ENCODE data around the gene CNPPD1. TPM values are rescaled to one million over a fixed set of nuclear protein-coding genes. Genes with fewer than 3 reads are reported as not detected.

CNPPD1 gene
- total RNA-seq, 1 donor from 2014 or later: 61.5 TPM

DNA sequence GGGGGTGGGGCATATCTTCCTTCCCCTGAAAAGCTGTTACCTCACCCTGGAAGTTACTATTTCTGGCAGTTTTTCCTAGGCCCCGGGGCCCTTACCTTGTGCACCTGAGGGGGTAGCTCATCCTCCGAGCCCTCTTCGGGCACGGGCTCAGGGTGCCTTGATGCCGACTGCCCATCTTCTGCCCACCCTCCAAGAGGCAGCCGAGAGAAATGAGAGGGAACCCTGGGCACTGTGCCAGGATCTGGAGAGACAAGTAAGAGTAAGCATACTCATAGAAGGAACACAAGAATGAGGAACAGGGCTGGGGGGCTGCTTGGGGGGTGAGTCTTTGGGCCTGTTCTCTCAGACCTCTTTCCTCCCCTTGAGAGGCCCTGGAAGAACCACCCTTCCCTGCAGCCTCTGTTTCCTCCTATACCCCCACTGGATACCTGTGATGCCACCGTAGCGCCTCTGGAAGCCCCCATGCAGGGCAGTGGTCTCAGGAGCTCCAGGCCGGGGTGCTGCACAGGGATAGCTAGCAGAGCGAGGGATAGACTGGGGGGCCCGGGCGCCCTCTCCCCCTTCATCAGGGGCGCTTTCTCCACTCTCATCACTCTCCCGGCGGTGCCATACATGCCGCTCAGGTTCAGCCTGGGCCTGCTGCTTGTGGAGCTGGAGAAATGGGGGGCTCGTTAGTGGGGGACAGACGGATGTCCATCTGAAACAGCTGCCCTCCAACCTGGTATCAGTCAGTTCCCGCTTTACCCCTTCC lies 44.1 kb upstream of the CNPPD1 start:
- peaks cover 5% of the 10 kb centered on the region for H3K36me3 Mint-ChIP-seq (ENCODE audit: unreplicated experiment)
- no peak for DNase-seq
- peaks cover 11% of the 10 kb centered on the region for H3K9me3 Mint-ChIP-seq (ENCODE audit: unreplicated experiment)

GRCh38 chr2:219219784-219220532 lies 43.2 kb upstream of the CNPPD1 start:
- no peak for DNase-seq
- peak overlapping the region; percentile 34 for H3K4me3 Mint-ChIP-seq (ENCODE audit: unreplicated experiment)

More for the DNA sequence above, 44.1 kb upstream of the CNPPD1 start:
- Mint-ChIP-seq H3K4me1 (ENCODE audit: low read depth, unreplicated experiment) (peaks cover 11% of the 10 kb centered on the region), H3K4me3 (ENCODE audit: unreplicated experiment) (no peak overlapping the region), H3K27me3 (ENCODE audit: unreplicated experiment) (peaks cover 8% of the 10 kb centered on the region), H3K27ac (ENCODE audit: unreplicated experiment) (no peak overlapping the region)
- TF ChIP-seq, protein P1, sequence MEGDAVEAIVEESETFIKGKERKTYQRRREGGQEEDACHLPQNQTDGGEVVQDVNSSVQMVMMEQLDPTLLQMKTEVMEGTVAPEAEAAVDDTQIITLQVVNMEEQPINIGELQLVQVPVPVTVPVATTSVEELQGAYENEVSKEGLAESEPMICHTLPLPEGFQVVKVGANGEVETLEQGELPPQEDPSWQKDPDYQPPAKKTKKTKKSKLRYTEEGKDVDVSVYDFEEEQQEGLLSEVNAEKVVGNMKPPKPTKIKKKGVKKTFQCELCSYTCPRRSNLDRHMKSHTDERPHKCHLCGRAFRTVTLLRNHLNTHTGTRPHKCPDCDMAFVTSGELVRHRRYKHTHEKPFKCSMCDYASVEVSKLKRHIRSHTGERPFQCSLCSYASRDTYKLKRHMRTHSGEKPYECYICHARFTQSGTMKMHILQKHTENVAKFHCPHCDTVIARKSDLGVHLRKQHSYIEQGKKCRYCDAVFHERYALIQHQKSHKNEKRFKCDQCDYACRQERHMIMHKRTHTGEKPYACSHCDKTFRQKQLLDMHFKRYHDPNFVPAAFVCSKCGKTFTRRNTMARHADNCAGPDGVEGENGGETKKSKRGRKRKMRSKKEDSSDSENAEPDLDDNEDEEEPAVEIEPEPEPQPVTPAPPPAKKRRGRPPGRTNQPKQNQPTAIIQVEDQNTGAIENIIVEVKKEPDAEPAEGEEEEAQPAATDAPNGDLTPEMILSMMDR (IDR thresholded peaks at IDR 0.05; ENCODE audit: partially characterized antibody, unreplicated experiment): no peak

GRCh38 chr2:219218732-219219701 lies 42.3 kb upstream of the CNPPD1 start, which contains the start of gene ABCB6:
Gene ABCB6 (minus strand): TSS chr2:219218958. CDS start chr2:219218673, 285 bp downstream.
- peaks cover 9% of the 10 kb centered on the region for H3K27me3 Mint-ChIP-seq (ENCODE audit: unreplicated experiment)
- peaks cover 11% of the 10 kb centered on the region for H3K4me1 Mint-ChIP-seq (ENCODE audit: low read depth, unreplicated experiment)
- TF ChIP-seq, protein P1 (IDR thresholded peaks at IDR 0.05; ENCODE audit: partially characterized antibody, unreplicated experiment): no peak
- peak; percentile 98 for DNase-seq
- peak within 1 kb of the TSS; percentile 93 for H3K4me3 Mint-ChIP-seq (ENCODE audit: unreplicated experiment)
- H3K9me3 Mint-ChIP-seq (ENCODE audit: unreplicated experiment): peaks cover 12% of the 10 kb centered on the region
- peaks cover 5% of the 10 kb centered on the region for H3K36me3 Mint-ChIP-seq (ENCODE audit: unreplicated experiment)
- peak within 1 kb of the TSS; percentile 98 for H3K27ac Mint-ChIP-seq (ENCODE audit: unreplicated experiment)

More at GRCh38 chr2:219219784-219220532, 43.2 kb upstream of the CNPPD1 start:
- Mint-ChIP-seq H3K27me3 (ENCODE audit: unreplicated experiment) (peaks cover 8% of the 10 kb centered on the region), H3K9me3 (ENCODE audit: unreplicated experiment) (peaks cover 10% of the 10 kb centered on the region), H3K4me1 (ENCODE audit: low read depth, unreplicated experiment) (peaks cover 11% of the 10 kb centered on the region), H3K27ac (ENCODE audit: unreplicated experiment) (no peak overlapping the region), H3K36me3 (ENCODE audit: unreplicated experiment) (peaks cover 5% of the 10 kb centered on the region)
- TF ChIP-seq, protein P1 (IDR thresholded peaks at IDR 0.05; ENCODE audit: partially characterized antibody, unreplicated experiment): no peak

DNA sequence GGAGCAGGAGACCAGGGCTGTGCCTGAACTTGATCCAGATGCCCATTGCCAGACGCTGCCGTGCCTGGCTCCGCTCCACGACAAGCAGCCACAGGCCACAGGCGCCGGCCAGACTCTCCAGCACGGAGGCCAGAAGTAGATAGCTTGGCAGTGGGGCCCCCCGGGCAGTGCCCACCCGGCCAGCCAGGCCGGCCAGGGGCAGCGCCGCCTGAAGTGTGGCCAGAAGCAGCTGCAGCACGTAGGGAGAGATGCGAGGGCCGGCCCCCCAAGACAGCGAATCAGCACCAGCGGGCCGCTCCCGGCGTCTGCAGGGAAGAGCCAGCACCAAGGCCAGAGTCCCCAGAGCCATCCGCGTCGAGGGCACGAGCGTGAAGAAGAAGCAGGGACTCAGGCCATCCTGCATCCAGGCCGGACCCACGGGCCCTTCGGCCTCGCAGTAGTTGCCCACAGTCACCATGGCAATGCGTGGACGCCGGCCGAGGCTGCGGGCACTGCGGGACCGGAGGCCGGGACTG lies 41.5 kb upstream of the CNPPD1 start:
- peak overlapping the region; percentile 93 for H3K4me3 Mint-ChIP-seq (ENCODE audit: unreplicated experiment)
- DNase-seq: no peak
- H3K4me1 Mint-ChIP-seq (ENCODE audit: low read depth, unreplicated experiment): peaks cover 11% of the 10 kb centered on the region
- H3K27me3 Mint-ChIP-seq (ENCODE audit: unreplicated experiment): peaks cover 12% of the 10 kb centered on the region
- peaks cover 5% of the 10 kb centered on the region for H3K36me3 Mint-ChIP-seq (ENCODE audit: unreplicated experiment)
- peaks cover 12% of the 10 kb centered on the region for H3K9me3 Mint-ChIP-seq (ENCODE audit: unreplicated experiment)
- H3K27ac Mint-ChIP-seq (ENCODE audit: unreplicated experiment): peak overlapping the region; percentile 98
- TF ChIP-seq, protein P1 (IDR thresholded peaks at IDR 0.05; ENCODE audit: partially characterized antibody, unreplicated experiment): no peak
